Measurements from ENCODE around the gene MYO5B.

GRCh38 chr18:49936821-49937220, 258.1 kb downstream of the MYO5B start:
- TF ChIP-seq CTCF (conservative IDR thresholded peaks at IDR 0.05) (no peak), ZFX (IDR thresholded peaks at IDR 0.05) (no peak)
